KOPT-K1 (cell line): ENCODE data around the gene SLFN14.
"Not testable (repeated sequence)": the region's sequence is repeated elsewhere in the genome, so short reads cannot be mapped to it uniquely, and the experiment has no call there.

ENCODE experiments used
- H3K27ac ChIP-seq: fragments of 200-600 bp; sonication (generic); 2 replicates; pipeline ENCODE4 v1.5.1; 2016; ENCODE audit warnings: antibody characterized with exemption, mild to moderate bottlenecking, low read depth, low read length; ENCODE audit not compliant: poor library complexity, severe bottlenecking
- H3K36me3 ChIP-seq: fragments of 200-600 bp; sonication (generic); 2 replicates; pipeline ENCODE4 v1.5.1; 2017; ENCODE audit warnings: antibody characterized with exemption, mild to moderate bottlenecking, low read length, moderate library complexity; ENCODE audit not compliant: insufficient read depth
- H3K9me3 ChIP-seq: fragments of 200-600 bp; sonication (generic); 2 replicates; pipeline ENCODE4 v1.5.1; 2017; ENCODE audit warnings: antibody characterized with exemption, low read length, mild to moderate bottlenecking; ENCODE audit not compliant: insufficient read depth, poor library complexity, severe bottlenecking

SLFN14 gene

DNA sequence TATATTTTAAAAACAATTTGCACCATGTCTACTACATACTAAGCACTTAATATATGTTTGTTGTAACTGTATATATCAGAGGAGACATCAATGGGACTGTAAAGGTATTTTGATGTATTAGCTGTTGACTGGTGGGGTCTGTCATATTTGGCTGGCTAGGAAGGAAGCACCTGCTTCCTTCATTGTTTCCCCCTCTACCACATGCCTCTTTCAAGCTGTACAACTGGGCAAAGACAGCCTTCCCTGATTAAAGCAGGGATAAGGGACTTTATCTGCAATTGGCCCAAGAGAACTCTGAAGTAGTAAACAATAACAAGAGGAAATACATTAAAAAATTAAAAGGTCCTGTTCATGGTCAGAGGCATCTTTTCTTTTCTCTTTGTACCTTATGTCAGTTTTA is 17.6 kb downstream of the SLFN14 start:
- peak overlapping the region; percentile 96 for H3K27ac ChIP-seq

DNA sequence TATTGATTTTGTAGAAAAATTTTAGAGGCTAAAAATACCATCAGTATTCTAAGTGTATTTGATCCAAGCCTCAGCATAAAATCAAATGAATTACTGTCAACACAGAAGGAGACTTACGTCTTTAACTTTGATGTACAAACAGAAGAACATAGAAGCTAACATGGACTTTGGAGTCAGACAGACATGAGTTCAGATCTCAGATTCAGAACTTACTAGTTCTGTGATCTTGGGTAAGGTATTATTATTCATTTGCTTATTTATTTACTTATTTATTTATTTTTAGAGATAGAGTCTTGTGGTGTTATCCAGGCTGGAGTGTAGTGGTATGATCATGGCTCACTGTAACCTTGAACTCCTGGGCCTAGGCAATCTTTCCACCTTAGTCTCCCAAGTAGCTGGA is 19.2 kb downstream of the SLFN14 start:
- peak overlapping the region; percentile 96 for H3K27ac ChIP-seq
- no peaks in the 10 kb centered on the region for H3K36me3 ChIP-seq

More for the DNA sequence above, 17.6 kb downstream of the SLFN14 start:
- H3K9me3 ChIP-seq: no peaks in the 10 kb centered on the region
- no peaks in the 10 kb centered on the region for H3K36me3 ChIP-seq

DNA sequence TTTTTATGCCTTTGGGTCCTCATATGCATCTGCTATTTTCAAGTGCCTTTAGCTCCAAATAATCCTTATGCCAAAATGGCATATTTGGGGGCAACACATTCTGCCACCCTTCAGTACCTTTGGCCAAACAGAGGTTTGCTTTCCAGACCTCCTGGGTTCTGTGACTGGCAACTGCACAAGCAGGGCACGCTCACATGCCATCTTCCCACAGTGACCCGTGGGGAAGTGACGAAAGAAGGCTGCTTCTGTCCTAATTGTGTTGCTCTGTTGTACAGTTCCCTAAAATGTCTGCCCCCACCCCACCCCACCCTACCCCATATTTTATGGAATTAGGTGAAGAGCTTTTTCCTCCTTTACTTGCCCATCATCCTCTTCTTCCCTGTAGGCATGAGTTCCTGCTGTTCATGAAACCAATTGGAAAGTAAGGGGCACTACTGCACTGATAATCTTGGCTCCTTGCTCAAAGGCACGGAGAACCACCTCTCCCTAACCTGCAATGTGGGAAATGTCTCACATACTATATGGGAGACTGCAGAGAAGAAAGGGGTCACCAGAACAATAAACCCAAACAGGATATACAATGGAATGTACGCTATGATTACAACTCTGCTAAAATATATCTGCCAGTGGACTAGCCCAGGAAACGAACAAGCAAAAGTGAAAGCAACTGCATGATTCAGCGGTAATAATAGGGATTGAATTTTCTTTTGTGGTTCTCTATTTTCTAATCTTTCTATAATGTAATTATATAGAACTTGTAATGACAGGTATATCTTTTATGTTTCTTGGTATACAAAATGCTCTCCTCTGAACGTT is 19.8 kb downstream of the SLFN14 start:
- no peaks in the 10 kb centered on the region for H3K36me3 ChIP-seq
- H3K27ac ChIP-seq: peak overlapping the region; percentile 96
- H3K9me3 ChIP-seq: no peaks in the 10 kb centered on the region

More for the DNA sequence above, 19.2 kb downstream of the SLFN14 start:
- H3K9me3 ChIP-seq: no peaks in the 10 kb centered on the region

DNA sequence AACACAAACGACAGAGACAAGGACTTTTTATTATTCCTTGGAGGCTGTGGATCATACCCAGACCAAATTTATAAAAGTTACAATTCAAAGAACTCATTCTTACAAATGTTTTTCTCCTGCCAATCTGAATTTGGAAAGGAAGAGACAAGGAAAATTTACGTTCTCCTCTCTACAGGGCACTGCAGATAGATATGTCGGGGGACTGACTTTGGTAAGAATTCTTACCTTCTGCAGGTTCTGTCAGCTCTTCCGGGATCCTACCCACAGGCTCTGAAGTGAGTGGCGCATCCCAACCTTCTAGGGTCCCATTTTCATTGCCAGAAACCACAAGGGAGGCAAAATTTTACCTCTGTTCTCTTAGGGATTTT is 21.0 kb downstream of the SLFN14 start:
- Histone ChIP-seq H3K36me3 (no peaks in the 10 kb centered on the region), H3K27ac (peak overlapping the region; percentile 96), H3K9me3 (no peaks in the 10 kb centered on the region)

DNA sequence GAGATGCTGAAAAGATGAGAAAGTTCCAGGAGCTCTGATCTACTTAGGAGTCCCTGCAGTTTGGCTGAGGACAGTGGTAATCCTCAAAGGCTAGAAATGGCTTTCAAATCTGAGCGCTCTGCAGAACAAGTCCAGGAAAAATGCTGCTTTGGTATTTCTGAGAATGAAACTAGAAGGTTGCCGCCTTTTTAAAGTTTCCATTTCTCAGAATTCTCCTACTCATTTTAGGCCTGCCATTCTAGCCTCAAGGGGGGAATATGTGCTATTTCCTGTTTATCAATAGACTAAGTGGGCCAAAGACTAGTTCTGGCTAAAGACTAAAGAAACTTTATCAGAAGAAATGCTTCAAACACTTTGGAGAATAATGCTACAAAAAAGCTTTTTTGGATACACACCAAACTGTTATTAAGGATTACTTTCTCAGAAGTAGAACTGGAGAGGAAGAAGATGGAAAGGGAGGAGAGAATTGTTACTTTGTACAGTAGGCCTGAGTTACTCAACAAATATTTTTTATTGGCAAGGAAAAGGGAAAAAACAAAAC is 22.9 kb downstream of the SLFN14 start, which contains the start of gene SLFN12L:
TSS of gene SLFN12L (minus strand) at position 78 of the 541 bp plus-strand sequence. CDS start 15,314 bp downstream, outside the sequence.
- Histone ChIP-seq H3K27ac (peak within 1 kb of the TSS; percentile 96), H3K36me3 (no peaks in the 10 kb centered on the region), H3K9me3 (no peaks in the 10 kb centered on the region)

DNA sequence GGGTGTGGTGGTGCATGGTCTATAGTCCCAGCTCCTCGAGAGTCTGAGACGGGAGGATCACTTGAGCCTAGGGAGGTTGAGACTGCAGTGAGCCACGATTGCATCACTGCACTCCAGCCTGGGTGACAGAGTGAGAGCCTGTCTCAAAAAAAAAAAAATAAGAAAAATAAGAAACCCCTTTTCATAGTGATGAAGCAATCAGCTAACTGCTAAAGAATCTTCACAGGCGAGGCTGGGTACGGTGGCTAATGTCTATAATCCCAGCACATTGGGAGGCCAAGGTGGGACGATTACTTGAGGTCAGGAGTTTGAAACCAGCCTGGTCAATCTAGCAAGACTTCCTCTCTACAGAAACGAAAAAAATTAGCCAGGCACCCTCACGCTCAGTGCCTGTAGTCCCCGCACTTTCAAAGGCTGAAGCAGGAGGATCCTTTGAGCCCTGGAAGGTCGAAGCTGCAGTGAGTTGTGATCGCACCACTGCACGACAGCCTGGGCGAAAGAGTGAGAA is 23.9 kb downstream of the SLFN14 start:
- Histone ChIP-seq H3K36me3 (no peaks in the 10 kb centered on the region), H3K9me3 (no peaks in the 10 kb centered on the region), H3K27ac (peak overlapping the region; percentile 96)

DNA sequence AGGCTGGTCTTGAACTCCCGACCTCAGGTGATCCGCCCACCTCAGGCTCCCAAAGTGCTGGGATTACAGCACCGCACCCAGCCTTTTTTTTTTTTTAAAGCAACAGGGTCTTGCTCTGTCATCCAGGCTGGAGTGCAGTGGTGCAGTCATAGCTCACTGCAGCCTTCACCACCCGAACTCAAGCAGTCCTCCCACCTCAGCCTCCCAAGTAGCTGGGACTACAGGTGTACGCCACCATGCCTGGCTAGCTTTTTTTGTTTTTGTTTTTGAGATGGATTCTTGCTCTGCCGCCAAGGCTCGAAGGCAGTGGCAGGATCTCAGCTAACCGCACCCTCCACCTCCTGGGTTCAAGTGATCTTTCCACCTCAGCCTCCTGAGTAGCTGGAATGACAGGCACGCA is 25.2 kb downstream of the SLFN14 start:
- H3K36me3 ChIP-seq, H3K9me3 ChIP-seq: not testable (repeated sequence)
- H3K27ac ChIP-seq: peak overlapping the region; percentile 96

DNA sequence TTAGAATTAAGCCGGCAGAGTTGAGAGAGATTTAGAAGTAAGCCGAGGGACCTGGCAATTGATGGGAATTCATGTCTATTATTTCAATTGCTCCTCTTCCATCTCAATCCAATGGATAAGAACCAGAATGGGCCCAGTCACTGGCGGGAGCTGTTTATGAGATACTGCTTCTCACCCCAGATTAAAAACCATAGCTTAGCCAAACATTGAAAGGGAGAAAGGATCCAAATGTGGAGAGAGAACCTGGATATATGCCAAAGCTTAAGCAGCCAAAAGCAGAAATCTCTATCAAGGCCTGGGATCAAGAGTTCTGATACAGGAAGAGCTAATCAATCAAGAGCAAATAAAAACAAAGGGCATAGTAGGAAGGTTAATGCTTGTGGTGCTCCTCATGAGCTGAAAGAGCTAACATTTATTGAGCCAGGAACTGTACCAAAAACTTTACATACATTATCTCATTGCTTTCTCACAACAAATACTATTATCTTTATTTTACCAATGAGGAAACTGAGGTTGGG is 26.0 kb downstream of the SLFN14 start:
- Histone ChIP-seq H3K27ac (peak overlapping the region; percentile 96), H3K9me3 (peaks cover 3% of the 10 kb centered on the region)

DNA sequence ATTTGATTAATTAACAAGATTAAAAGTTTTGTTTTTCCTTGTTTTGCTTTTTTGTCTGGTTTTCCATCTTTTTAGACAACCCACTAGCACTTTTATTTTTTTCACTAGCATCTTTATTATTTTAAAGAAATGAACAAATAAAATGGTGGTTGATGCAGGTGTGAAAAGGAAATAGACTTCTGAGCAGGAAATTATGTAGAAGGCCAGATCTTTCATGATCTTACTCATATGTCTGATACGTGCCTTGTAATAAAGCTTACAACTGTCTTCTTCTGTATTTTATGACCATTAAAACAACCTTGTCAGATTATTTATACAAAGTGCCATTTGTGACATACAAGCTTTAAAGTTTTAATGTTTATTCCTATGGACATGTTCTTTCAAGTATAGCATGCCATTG is 29.5 kb downstream of the SLFN14 start:
- peaks cover 24% of the 10 kb centered on the region for H3K9me3 ChIP-seq
- peaks cover 5% of the 10 kb centered on the region for H3K36me3 ChIP-seq
- peak overlapping the region; percentile 42 for H3K27ac ChIP-seq

More for the DNA sequence above, 26.0 kb downstream of the SLFN14 start:
- H3K36me3 ChIP-seq: peaks cover under 1% of the 10 kb centered on the region; the same call in 1 of the 2 replicates

DNA sequence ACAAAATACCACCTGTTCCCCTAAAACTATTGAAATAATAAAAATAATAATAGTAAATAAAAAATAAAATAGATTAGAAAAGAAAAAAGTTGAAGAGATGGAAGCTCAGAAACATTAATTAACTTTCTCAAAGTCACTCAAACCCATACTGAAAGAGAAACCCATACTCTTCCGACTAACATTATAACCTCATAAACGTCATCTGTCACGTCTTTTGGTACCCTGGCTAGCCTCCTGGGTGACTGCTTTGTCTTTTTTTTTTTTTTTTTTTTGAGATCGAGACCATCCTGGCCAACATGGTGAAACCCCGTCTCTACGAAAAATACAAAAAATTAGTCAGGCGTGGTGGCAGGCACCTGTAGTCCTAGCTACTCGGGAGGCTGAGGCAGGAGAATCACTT is 30.8 kb downstream of the SLFN14 start:
- Histone ChIP-seq H3K27ac (no peak overlapping the region), H3K9me3 (peaks cover 27% of the 10 kb centered on the region), H3K36me3 (peaks cover 5% of the 10 kb centered on the region)

DNA sequence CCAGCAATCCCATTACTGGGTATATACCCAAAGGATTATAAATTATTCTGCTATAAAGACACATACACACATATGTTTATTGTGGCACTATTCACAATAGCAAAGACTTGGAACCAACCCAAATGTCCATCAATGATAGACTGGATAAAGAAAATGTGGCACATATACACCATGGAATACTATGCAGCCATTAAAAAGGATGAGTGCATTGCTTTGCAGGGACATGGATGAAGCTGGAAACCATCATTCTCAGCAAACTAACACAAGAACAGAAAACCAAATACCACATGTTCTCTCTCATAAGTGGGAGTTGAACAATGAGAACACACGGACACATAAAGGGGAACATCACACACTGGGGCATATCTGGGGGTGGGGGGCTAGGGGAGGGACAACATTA is 31.3 kb downstream of the SLFN14 start:
- peaks cover 27% of the 10 kb centered on the region for H3K9me3 ChIP-seq
- H3K27ac ChIP-seq, H3K36me3 ChIP-seq: not testable (repeated sequence)

DNA sequence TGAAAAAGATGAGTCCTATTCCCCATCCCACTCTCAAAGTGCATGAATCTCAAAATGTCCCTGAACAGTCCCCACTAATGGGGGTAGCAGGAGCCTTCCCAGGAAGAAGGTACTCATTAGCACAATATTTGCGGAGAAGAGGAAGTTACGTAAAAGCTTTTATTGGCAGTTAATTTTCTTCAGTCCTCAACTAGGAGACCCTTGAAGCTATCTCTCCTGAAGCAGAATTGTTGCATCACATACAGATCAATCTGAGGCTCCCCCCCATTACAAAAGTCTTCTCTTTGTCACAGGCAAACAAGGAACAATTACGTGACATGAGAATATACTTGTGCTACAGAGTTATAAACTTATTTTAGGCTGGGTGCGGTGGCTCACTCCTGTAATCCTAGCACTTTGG is 37.3 kb downstream of the SLFN14 start:
- H3K36me3 ChIP-seq: peaks cover 50% of the 10 kb centered on the region
- H3K27ac ChIP-seq: peak overlapping the region; percentile 3
- H3K9me3 ChIP-seq: peaks cover 20% of the 10 kb centered on the region

DNA sequence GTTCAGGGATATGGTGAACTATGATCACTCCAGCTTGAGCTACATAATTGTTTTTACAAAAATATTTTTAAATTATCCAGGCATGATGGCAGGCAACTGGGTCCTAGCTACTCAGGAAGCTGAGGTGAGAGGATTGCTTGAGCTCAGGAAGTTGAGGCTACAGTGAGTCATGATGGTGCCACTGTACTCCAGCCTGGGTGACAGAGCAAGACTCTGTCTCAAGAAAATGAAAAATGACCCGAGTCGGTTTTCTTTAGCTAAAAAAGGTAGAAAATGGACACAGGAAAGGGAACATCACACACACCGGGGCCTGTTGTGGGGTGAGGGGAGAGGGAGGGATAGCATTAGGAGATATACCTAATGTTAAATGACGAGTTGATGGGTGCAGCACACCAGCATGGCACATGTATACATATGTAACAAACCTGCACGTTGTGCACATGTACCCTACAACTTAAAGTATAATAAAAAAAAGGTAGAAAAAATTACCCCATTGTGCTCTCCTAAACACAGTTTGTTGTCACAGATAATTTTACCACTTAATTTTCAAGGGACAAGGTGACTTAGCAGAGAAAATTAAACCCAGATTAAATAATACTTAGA is 38.9 kb downstream of the SLFN14 start:
- Histone ChIP-seq H3K9me3 (peaks cover 13% of the 10 kb centered on the region), H3K27ac (peak overlapping the region; percentile 66), H3K36me3 (peaks cover 52% of the 10 kb centered on the region)

DNA sequence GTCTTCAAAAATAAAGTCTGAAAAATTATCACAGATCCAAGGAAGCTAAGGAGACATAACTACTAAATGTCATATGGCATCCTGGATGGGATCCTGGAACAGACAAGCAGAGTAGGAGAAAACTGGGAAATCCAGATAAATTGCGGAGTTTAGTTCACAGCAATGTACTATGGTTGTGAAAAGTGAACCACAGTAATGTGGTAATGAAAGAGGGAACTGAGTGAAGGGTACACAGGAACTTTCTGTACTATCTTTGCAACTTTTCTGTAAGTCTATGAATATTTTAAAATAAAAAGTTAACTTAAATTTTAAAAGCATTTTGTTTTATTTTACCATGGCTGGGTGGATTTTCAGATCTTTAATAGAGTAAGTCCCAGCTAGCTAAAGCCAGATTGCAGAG is 39.5 kb downstream of the SLFN14 start:
- peak overlapping the region; percentile 66 for H3K27ac ChIP-seq
- peaks cover 10% of the 10 kb centered on the region for H3K9me3 ChIP-seq
- peaks cover 52% of the 10 kb centered on the region for H3K36me3 ChIP-seq

DNA sequence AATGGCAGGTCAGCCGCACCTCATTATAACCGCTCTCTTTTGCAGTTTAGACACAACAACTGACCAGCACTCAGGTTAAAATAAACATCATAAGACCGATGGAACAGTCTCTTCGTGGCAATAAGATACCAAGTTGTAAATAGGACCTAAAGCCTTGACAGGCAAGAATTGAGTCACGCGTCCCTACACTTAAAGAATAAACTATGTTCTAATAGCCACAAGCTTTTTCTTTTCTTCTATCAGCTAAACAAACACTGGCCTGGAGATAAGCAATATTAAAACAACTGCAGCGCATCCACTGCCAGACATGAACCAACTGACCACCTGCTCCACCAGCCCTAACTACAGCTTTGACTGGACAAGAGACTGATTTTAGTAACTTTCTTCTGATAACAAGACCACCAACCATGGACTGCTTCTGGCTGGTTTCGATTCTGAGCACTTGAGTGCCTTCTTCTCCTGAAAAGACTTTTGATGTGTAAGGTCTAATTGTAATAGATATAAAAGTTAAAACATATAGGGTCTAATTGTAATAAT is 40.6 kb downstream of the SLFN14 start:
- Histone ChIP-seq H3K9me3 (peaks cover 8% of the 10 kb centered on the region), H3K27ac (no peak overlapping the region), H3K36me3 (peaks cover 61% of the 10 kb centered on the region)
